K562 (cell line): ENCODE measurements around the gene BSN. TPM values are rescaled to one million over a fixed set of nuclear protein-coding genes. Genes with fewer than 3 reads are reported as not detected.
"Not testable (repeated sequence)": the region's sequence is repeated elsewhere in the genome, so short reads cannot be mapped to it uniquely, and the experiment has no call there.

Source experiments
- ATAC-seq: fragments of 200-7000 bp; cut with Tn5 transposase; 3 replicates; pipeline ENCODE4 v1.9.1; 2020; ENCODE audit warnings: moderate library complexity
- BruUV-seq: library from RNA; stranded (reverse); fragments of 400-500 nt; replicated peaks from 2 replicates; lab custom pipeline; 2021; lab: Mats Ljungman, UMichigan
- CTCF ChIA-PET: fragments of 300-600 bp; formaldehyde crosslinking; extraction: SDS; loops from one replicate; lab custom pipeline; 2021; ENCODE audit warnings: low intra/inter-chr PET ratio; lab: Yijun Ruan, JAX
- POLR2A ChIA-PET: fragments of 300-600, 350-650 bp; sonication (Branson Sonifier 250); formaldehyde crosslinking; extraction: SDS; loops from one replicate; lab custom pipeline; 2021; ENCODE audit warnings: antibody characterized with exemption, inconsistent platforms; lab: Yijun Ruan, JAX
- DNase-seq, 4 experiments: peaks; one replicate each; pipeline versions ENCODE4 v3.0.0 to v3.0.0-alpha.2; 2011 to 2018; ENCODE audit warnings: low spot score in 3 of 4, mixed read lengths in 3 of 4; ENCODE audit errors: extremely low read depth in 1 of 4
- FAIRE-seq: peaks from 2 replicates; lab custom pipeline; 2011; peaks lifted over from hg19 to GRCh38; lab: Jason Lieb, UNC
- H2AFZ ChIP-seq: 2 replicates; pipeline ENCODE4 v1.6.0; 2011; ENCODE audit warnings: low read depth, low read length, control low read depth, inconsistent platforms
- H3K27ac ChIP-seq: fragments of 200-600 bp; 3 replicates; pipeline ENCODE4 v1.8.0; 2011; ENCODE audit warnings: low read depth, mild to moderate bottlenecking, control low read depth, inconsistent platforms, low read length, moderate library complexity, mixed read lengths; ENCODE audit errors: extremely low read depth
- H3K27me3 ChIP-seq, 2 experiments: fragments of 300-600 bp in 1 of 2; 2 replicates in 1 of 2; 3 replicates in 1 of 2; pipeline versions ENCODE4 v1.6.0 to v1.8.0; 2011; ENCODE audit warnings: inconsistent platforms in 2 of 2, low read length in 2 of 2, mild to moderate bottlenecking in 1 of 2, mixed read lengths in 1 of 2, moderate library complexity in 1 of 2; ENCODE audit not compliant: control insufficient read depth in 2 of 2, insufficient read depth in 2 of 2
- H3K36me3 ChIP-seq: fragments of 300-600 bp; 3 replicates; pipeline ENCODE4 v1.8.0; 2011; ENCODE audit warnings: mild to moderate bottlenecking, low read length, inconsistent platforms; ENCODE audit not compliant: control insufficient read depth, insufficient read depth
- H3K4me1 ChIP-seq, 2 experiments: fragments of 200-600 bp in 1 of 2; replicated peaks in 1 of 2; 2 replicates in 1 of 2; 3 replicates in 1 of 2; pipeline versions ENCODE4 v1.5.1 to v1.8.0; 2011; ENCODE audit warnings: inconsistent platforms in 2 of 2, low read length in 2 of 2, mild to moderate bottlenecking in 1 of 2, mixed read lengths in 1 of 2, moderate library complexity in 1 of 2; ENCODE audit not compliant: control insufficient read depth in 2 of 2, insufficient read depth in 2 of 2
- H3K4me2 ChIP-seq: 2 replicates; pipeline ENCODE4 v1.6.1; 2011; ENCODE audit warnings: low read length, control low read depth, inconsistent platforms, mixed read lengths; ENCODE audit not compliant: insufficient read depth
- H3K4me3 ChIP-seq: fragments of 200-600 bp; sonication (generic), shearing (Covaris generic); 2 replicates; pipeline ENCODE4 v1.5.1; 2016; ENCODE audit warnings: control low read depth, inconsistent platforms
- H3K79me2 ChIP-seq: fragments of 200-600 bp; 3 replicates; pipeline ENCODE4 v1.8.0; 2011; ENCODE audit warnings: low read length, inconsistent platforms; ENCODE audit not compliant: control insufficient read depth, insufficient read depth
- H3K9ac ChIP-seq, 2 experiments: 2 replicates each; pipeline versions ENCODE4 v1.6.0 to v1.6.1; 2011; ENCODE audit warnings: low read depth in 2 of 2, low read length in 2 of 2, control low read depth in 1 of 2, inconsistent platforms in 1 of 2, mild to moderate bottlenecking in 1 of 2, mixed read lengths in 1 of 2; ENCODE audit not compliant: insufficient read depth in 1 of 2
- H3K9me1 ChIP-seq: one replicate; pipeline ENCODE4 v1.6.0; 2011; ENCODE audit warnings: inconsistent platforms, mild to moderate bottlenecking, low read length, moderate library complexity; ENCODE audit not compliant: control insufficient read depth, insufficient read depth
- H3K9me3 ChIP-seq: replicated peaks from 2 replicates; pipeline ENCODE4 v1.5.1; 2011; ENCODE audit warnings: low read depth, low read length, inconsistent platforms; ENCODE audit not compliant: control insufficient read depth, insufficient read depth
- H4K20me1 ChIP-seq: replicated peaks from 2 replicates; pipeline ENCODE4 v1.6.1; 2011; ENCODE audit warnings: low read length, inconsistent platforms, mixed read lengths; ENCODE audit not compliant: control insufficient read depth, insufficient read depth
- ARID1B ChIP-seq: fragments of 450-650 bp; IDR thresholded peaks from 2 replicates; pipeline ENCODE4 v1.6.1; 2016; ENCODE audit warnings: antibody characterized with exemption, mild to moderate bottlenecking, inconsistent platforms
- ATF2 ChIP-seq: sonication (generic); formaldehyde crosslinking; IDR thresholded peaks from 2 replicates; pipeline ENCODE4 v1.8.1; 2022; ENCODE audit warnings: missing genetic modification reagents
- JUND ChIP-seq, 2 experiments: IDR thresholded peaks; 2 replicates in 1 of 2; 3 replicates in 1 of 2; pipeline ENCODE4 v1.6.1; 2011; ENCODE audit warnings: borderline replicate concordance in 2 of 2, low read depth in 2 of 2, low read length in 2 of 2, improper control_type of control experiment in 1 of 2, missing biosample characterization in 1 of 2, missing genetic modification characterization in 1 of 2, missing genetic modification reagents in 1 of 2
- REST ChIP-seq, 2 experiments: fragments of 450-650 bp; formaldehyde crosslinking in 1 of 2; IDR thresholded peaks; 2 replicates each; pipeline versions ENCODE4 v1.4.0 to v1.6.1; 2014 to 2020; ENCODE audit warnings: mild to moderate bottlenecking in 2 of 2, borderline replicate concordance in 1 of 2, low read depth in 1 of 2
- SMARCA5 ChIP-seq: fragments of 450-650 bp; IDR thresholded peaks from 2 replicates; pipeline ENCODE4 v1.6.1; 2016
- TEAD4 ChIP-seq, 2 experiments: sonication (generic) in 1 of 2; formaldehyde crosslinking in 1 of 2; IDR thresholded peaks; 2 replicates each; pipeline versions ENCODE4 v1.6.1 to v1.8.0; 2012 to 2022; ENCODE audit warnings: borderline replicate concordance in 1 of 2, inconsistent platforms in 1 of 2, low read length in 1 of 2, mild to moderate bottlenecking in 1 of 2, missing genetic modification reagents in 1 of 2
- WGBS: fragments of 100-300 bp; shearing (Covaris generic); methylation state at CpG from one replicate; pipeline ENCODE4 v1.1.6; 2016; ENCODE audit warnings: low coverage, mixed read lengths; ENCODE audit not compliant: insufficient coverage; ENCODE audit errors: missing lambda C conversion rate; 5-methylcytosine and 5-hydroxymethylcytosine counted together
- in situ Hi-C: fragments of 300-500 bp; cut with MboI; formaldehyde crosslinking; loops from 4 replicates; pipeline ENCODE4 v1.15.0; 2018; ENCODE audit warnings: inconsistent platforms, mixed read lengths
- intact Hi-C: fragments of 100-400 bp; cut with micrococcal nuclease; formaldehyde crosslinking; loops from 2 replicates; pipeline ENCODE4 v1.14.2; 2022
- polyA plus RNA-seq, 8 experiments: library from polyadenylated mRNA; depleted of rRNA in 4 of 8; stranded (reverse) in 5 of 8; unstranded in 3 of 8; fragments of >200 nt; fragmentation: Nextera tagmentation in 2 of 8; fragmentation: Illumina TruSeq in 1 of 8; extraction: Ambion mirVana in 2 of 8; extraction: Trizol in 1 of 8; gene quantifications; 2 replicates each; pipeline versions ENCODE4 v1.2.1 to v1.2.3, GENCODE V29; 2011 to 2014; ENCODE audit warnings: inconsistent platforms in 1 of 8, missing spikeins in 1 of 8
- total RNA-seq, 7 experiments: library from RNA; depleted of rRNA in 6 of 7; stranded (reverse); fragments of >200 nt in 6 of 7; fragmentation: Illumina TruSeq in 2 of 7; extraction: Trizol in 2 of 7; gene quantifications; 2 replicates each; pipeline versions ENCODE4 v1.2.1 to v1.2.3, GENCODE V29; 2011 to 2021; ENCODE audit warnings: low replicate concordance in 1 of 7

BSN gene
- total and polyA plus RNA-seq, 9 of the 15 experiments (the other 6 are each of a cell fraction or from before 2014, with no cell fraction given): 0.03 to 1.5 (median 0.29) TPM

DNA sequence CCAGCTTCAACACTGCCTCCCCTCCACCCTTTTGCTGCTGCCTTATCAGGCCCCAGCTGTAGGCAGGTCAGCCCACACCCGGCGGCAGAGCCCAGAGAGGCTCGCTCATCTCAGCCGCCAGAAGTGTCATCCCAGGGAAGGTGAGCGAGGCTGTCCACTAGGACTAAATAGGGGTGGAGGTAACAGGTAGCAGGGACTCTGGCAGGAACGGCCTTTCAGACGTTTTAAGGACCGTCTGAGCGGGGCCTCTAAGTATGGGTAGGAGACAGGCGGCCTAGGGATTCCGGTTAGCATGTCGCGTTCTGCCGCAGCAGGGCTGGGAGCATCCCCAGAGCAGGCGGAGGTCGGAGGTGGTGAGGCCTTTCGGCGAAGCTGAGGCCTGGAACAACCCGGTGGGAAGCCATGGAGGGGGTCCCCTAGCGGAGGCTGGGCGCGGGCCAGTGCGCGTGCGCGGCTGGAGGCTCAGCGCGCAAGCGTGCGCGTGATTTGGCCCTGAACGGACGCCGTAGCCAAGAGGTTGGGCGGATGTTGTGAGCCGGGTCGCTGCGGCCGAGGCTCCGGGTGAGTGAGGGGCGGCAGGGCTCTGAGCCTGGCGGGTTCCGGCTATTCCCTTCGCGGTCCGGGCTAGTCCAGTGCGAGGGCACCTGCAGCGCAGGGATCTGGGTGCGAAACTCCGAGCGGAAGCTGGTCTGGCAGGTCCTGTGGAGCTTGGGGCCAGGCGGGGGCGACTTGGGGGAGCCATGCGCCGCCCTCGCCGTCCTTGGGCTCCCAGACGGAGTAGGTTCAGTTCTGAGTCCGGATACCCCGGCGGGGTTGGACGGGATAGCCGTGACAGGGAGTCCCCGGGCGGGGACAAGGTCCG lies 135.0 kb downstream of the BSN start, which contains the start of the genes MST1 and RNF123 (continued):
- TF ChIP-seq TEAD4 (IDR thresholded peaks at IDR 0.05; ENCODE audit: low read length) (peak; percentile 55; the same call in 1 of the 2 replicates), TEAD4 (CRISPR knock-in tag; IDR thresholded peaks at IDR 0.05; ENCODE audit: borderline replicate concordance) (no peak), JUND (IDR thresholded peaks at IDR 0.05; ENCODE audit: borderline replicate concordance, low read depth, low read length) (peak; percentile 31; the same call in 1 of the 2 replicates), JUND (tag; IDR thresholded peaks at IDR 0.05; ENCODE audit: borderline replicate concordance, low read depth, low read length) (no peak), ATF2 (CRISPR knock-in tag) (no peak), SMARCA5 (no peak)

GRCh38 chr3:49689908-49690624 lies 135.8 kb downstream of the BSN start:
- H3K9me3 ChIP-seq; H3K36me3 ChIP-seq; H4K20me1 ChIP-seq; BruUV-seq; H3K27me3 ChIP-seq; intact Hi-C loops; CTCF ChIA-PET; in situ Hi-C loops; H3K9me1 ChIP-seq; TF ChIP-seq REST (CRISPR knock-in tag; IDR thresholded peaks at IDR 0.05; ENCODE audit: low read depth): not testable (repeated sequence)
- FAIRE-seq: peak; percentile 82
- peak overlapping the region; percentile 66 for H3K4me3 ChIP-seq
- H3K4me2 ChIP-seq: peak overlapping the region; percentile 81
- peaks cover 6 to 33% of the 10 kb centered on the region in 2 experiments; a peak in 4 of 5 replicates for H3K4me1 ChIP-seq
- peak overlapping the region; percentile 72 to 94 for H3K9ac ChIP-seq
- under 1% methylated on average over 16 of the region's 16 CpGs for WGBS
- peak; percentile 66 for ATAC-seq
- peaks cover 26% of the 10 kb centered on the region for H3K79me2 ChIP-seq
- POLR2A ChIA-PET: interaction anchor here (1.0 kb wide), 1 partner anchor 14 kb away, joined by 3 read pairs; no protein-coding TSS in a partner anchor
- H2AFZ ChIP-seq: peak overlapping the region; percentile 30
- DNase-seq: peak; percentile 47 to 57 (median 55)
- peak overlapping the region; percentile 87 for H3K27ac ChIP-seq
- peak; percentile 46; the same call in 1 of the 2 replicates for TF ChIP-seq ARID1B
- peak; percentile 48 for TF ChIP-seq REST (IDR thresholded peaks at IDR 0.05; ENCODE audit: borderline replicate concordance)
